IMR-90 (cell line): Measurements from ENCODE around the gene EBF3. TPM values are rescaled to one million over a fixed set of nuclear protein-coding genes. Genes with fewer than 3 reads are reported as not detected.

ENCODE experiments used
- ATAC-seq: fragments of 200-7000 bp; cut with Tn5 transposase; 2 replicates; pipeline ENCODE4 v1.9.1; 2020; ENCODE audit warnings: low read depth, mild to moderate bottlenecking, moderate library complexity
- BruUV-seq: library from RNA; stranded (reverse); fragments of 400-500 nt; replicated peaks from 2 replicates; lab custom pipeline; 2021; lab: Mats Ljungman, UMichigan
- CTCF ChIA-PET: fragments of 300-600 bp; formaldehyde crosslinking; extraction: SDS; loops from one replicate; lab custom pipeline; 2021; ENCODE audit warnings: antibody characterized with exemption; lab: Yijun Ruan, JAX
- POLR2A ChIA-PET: fragments of 300-600 bp; sonication (Branson Sonifier 250); formaldehyde crosslinking; loops from one replicate; lab custom pipeline; 2022; ENCODE audit warnings: antibody characterized with exemption; ENCODE audit not compliant: unreplicated experiment; lab: Charles Lee
- DNase-seq: peaks from one replicate; pipeline ENCODE4 v3.0.0; 2013
- H2AFZ ChIP-seq: replicated peaks from 2 replicates; pipeline ENCODE3; 2013; ENCODE audit warnings: low read length, mild to moderate bottlenecking; ENCODE audit not compliant: poor library complexity
- H2AK5ac ChIP-seq: 2 replicates; pipeline ENCODE4 v1.6.1; 2013; ENCODE audit warnings: low read depth, low read length, inconsistent platforms
- H2AK9ac ChIP-seq: replicated peaks from 2 replicates; pipeline ENCODE3; 2013; ENCODE audit warnings: mild to moderate bottlenecking, low read depth, low read length, moderate library complexity; ENCODE audit not compliant: poor library complexity
- H2BK120ac ChIP-seq: 2 replicates; pipeline ENCODE4 v1.6.1; 2013; ENCODE audit warnings: low read depth, low read length, inconsistent platforms
- H2BK15ac ChIP-seq: 3 replicates; pipeline ENCODE4 v1.6.1; 2013; ENCODE audit warnings: low read depth, low read length, inconsistent platforms
- H2BK20ac ChIP-seq: 2 replicates; pipeline ENCODE4 v1.6.1; 2013; ENCODE audit warnings: low read depth, mild to moderate bottlenecking, inconsistent platforms, low read length, moderate library complexity
- H2BK5ac ChIP-seq: 2 replicates; pipeline ENCODE4 v1.6.1; 2013; ENCODE audit warnings: mild to moderate bottlenecking, low read depth, low read length, inconsistent platforms; ENCODE audit not compliant: poor library complexity, severe bottlenecking
- H3K14ac ChIP-seq: replicated peaks from 2 replicates; pipeline ENCODE4 v1.6.1; 2013; ENCODE audit warnings: low read depth, low read length, inconsistent platforms
- H3K18ac ChIP-seq: 2 replicates; pipeline ENCODE4 v1.6.1; 2013; ENCODE audit warnings: low read depth, low read length, control low read depth
- H3K23ac ChIP-seq: 2 replicates; pipeline ENCODE4 v1.6.1; 2013; ENCODE audit warnings: low read depth, low read length, inconsistent platforms
- H3K27ac ChIP-seq: 2 replicates; pipeline ENCODE4 v1.5.1; 2013; ENCODE audit warnings: mild to moderate bottlenecking, control low read depth, low read length; ENCODE audit not compliant: insufficient read depth
- H3K27me3 ChIP-seq: 2 replicates; pipeline ENCODE4 v1.6.1; 2013; ENCODE audit warnings: low read length; ENCODE audit not compliant: control insufficient read depth, insufficient read depth
- H3K36me3 ChIP-seq: 2 replicates; pipeline ENCODE4 v1.6.1; 2013; ENCODE audit warnings: low read length, mixed read lengths; ENCODE audit not compliant: control insufficient read depth, insufficient read depth
- H3K4ac ChIP-seq: 2 replicates; pipeline ENCODE4 v1.6.1; 2013; ENCODE audit warnings: low read depth, low read length, inconsistent platforms
- H3K4me1 ChIP-seq: 2 replicates; pipeline ENCODE4 v1.6.1; 2013; ENCODE audit warnings: low read length, mixed read lengths; ENCODE audit not compliant: control insufficient read depth, insufficient read depth
- H3K4me2 ChIP-seq: 2 replicates; pipeline ENCODE4 v1.6.1; 2013; ENCODE audit warnings: low read depth, mild to moderate bottlenecking, control low read depth, low read length, moderate library complexity
- H3K4me3 ChIP-seq: 2 replicates; pipeline ENCODE4 v1.5.1; 2013; ENCODE audit warnings: low read depth, mild to moderate bottlenecking, control low read depth, low read length, moderate library complexity; ENCODE audit not compliant: insufficient read depth
- H3K56ac ChIP-seq: 2 replicates; pipeline ENCODE4 v1.6.1; 2013; ENCODE audit warnings: low read length, inconsistent platforms; ENCODE audit not compliant: insufficient read depth; ENCODE audit errors: extremely low read depth
- H3K79me1 ChIP-seq, 2 experiments: 2 replicates each; pipeline ENCODE4 v1.6.1; 2013; ENCODE audit warnings: low read length in 2 of 2, inconsistent platforms in 1 of 2, low read depth in 1 of 2
- H3K9ac ChIP-seq: 2 replicates; pipeline ENCODE4 v1.6.1; 2013; ENCODE audit warnings: low read depth, low read length, control low read depth
- H3K9me1 ChIP-seq: 2 replicates; pipeline ENCODE4 v1.6.1; 2013; ENCODE audit warnings: low read length, inconsistent platforms; ENCODE audit not compliant: insufficient read depth
- H3K9me3 ChIP-seq: 2 replicates; pipeline ENCODE4 v1.6.1; 2013; ENCODE audit warnings: low read length; ENCODE audit not compliant: control insufficient read depth, insufficient read depth
- H4K20me1 ChIP-seq: 2 replicates; pipeline ENCODE4 v1.6.1; 2013; ENCODE audit warnings: low read length, inconsistent platforms; ENCODE audit not compliant: insufficient read depth
- H4K5ac ChIP-seq: 2 replicates; pipeline ENCODE4 v1.6.1; 2013; ENCODE audit warnings: mild to moderate bottlenecking, low read depth, low read length, control low read depth
- H4K8ac ChIP-seq, 2 experiments: 2 replicates each; pipeline ENCODE4 v1.6.1; 2013; ENCODE audit warnings: low read depth in 2 of 2, low read length in 2 of 2, control low read depth in 1 of 2, inconsistent platforms in 1 of 2
- H4K91ac ChIP-seq: 2 replicates; pipeline ENCODE4 v1.6.1; 2013; ENCODE audit warnings: low read depth, low read length, inconsistent platforms; ENCODE audit not compliant: insufficient read depth
- BHLHE40 ChIP-seq: fragments of 150-350 bp; IDR thresholded peaks from 2 replicates; pipeline ENCODE4 v1.6.1; 2016; ENCODE audit warnings: mild to moderate bottlenecking, low read depth, low read length
- CEBPB ChIP-seq: IDR thresholded peaks from 2 replicates; pipeline ENCODE4 v1.6.1; 2012; ENCODE audit warnings: low read depth, low read length, improper control_type of control experiment
- CHD1 ChIP-seq: IDR thresholded peaks from 2 replicates; pipeline ENCODE4 v1.6.1; 2012; ENCODE audit warnings: low read depth, low read length, improper control_type of control experiment
- CTCF ChIP-seq: conservative IDR thresholded peaks from 2 replicates; pipeline ENCODE4 v1.5.1; 2012; ENCODE audit warnings: mild to moderate bottlenecking, low read depth, low read length, improper control_type of control experiment
- ELK1 ChIP-seq: fragments of 150-350 bp; IDR thresholded peaks from 2 replicates; pipeline ENCODE4 v1.6.1; 2016; ENCODE audit warnings: low read depth, mild to moderate bottlenecking, low read length, moderate library complexity, borderline replicate concordance
- FOS ChIP-seq: fragments of 150-350 bp; IDR thresholded peaks from 2 replicates; pipeline ENCODE4 v1.6.1; 2016; ENCODE audit warnings: low read depth, low read length
- MAFK ChIP-seq: IDR thresholded peaks from 2 replicates; pipeline ENCODE4 v1.6.1; 2012; ENCODE audit warnings: low read depth, low read length, improper control_type of control experiment
- MAZ ChIP-seq: IDR thresholded peaks from 2 replicates; pipeline ENCODE4 v1.6.1; 2012; ENCODE audit warnings: low read depth, mild to moderate bottlenecking, low read length, improper control_type of control experiment, moderate library complexity, borderline replicate concordance
- MXI1 ChIP-seq: IDR thresholded peaks from 2 replicates; pipeline ENCODE4 v1.6.1; 2012; ENCODE audit warnings: low read depth, mild to moderate bottlenecking, low read length, moderate library complexity, borderline replicate concordance
- NFE2L2 ChIP-seq: fragments of 150-350 bp; IDR thresholded peaks from 2 replicates; pipeline ENCODE4 v1.6.1; 2016; ENCODE audit warnings: low read depth, mild to moderate bottlenecking, low read length
- POLR2A ChIP-seq: IDR thresholded peaks from 2 replicates; pipeline ENCODE4 v1.6.1; 2012; ENCODE audit warnings: mild to moderate bottlenecking, low read depth, low read length
- RAD21 ChIP-seq: IDR thresholded peaks from 2 replicates; pipeline ENCODE4 v1.6.1; 2012; ENCODE audit warnings: low read length, improper control_type of control experiment
- RCOR1 ChIP-seq: IDR thresholded peaks from 2 replicates; pipeline ENCODE4 v1.6.1; 2012; ENCODE audit warnings: mild to moderate bottlenecking, low read length, improper control_type of control experiment; ENCODE audit not compliant: insufficient replicate concordance
- RFX5 ChIP-seq: IDR thresholded peaks from 2 replicates; pipeline ENCODE4 v1.8.0; 2012; ENCODE audit warnings: low read depth, mild to moderate bottlenecking, low read length, moderate library complexity
- SMC3 ChIP-seq: fragments of 150-350 bp; IDR thresholded peaks from 2 replicates; pipeline ENCODE4 v1.6.1; 2016; ENCODE audit warnings: low read depth, mild to moderate bottlenecking, antibody characterized with exemption, low read length, moderate library complexity
- USF2 ChIP-seq: fragments of 150-350 bp; IDR thresholded peaks from 2 replicates; pipeline ENCODE4 v1.6.1; 2017; ENCODE audit warnings: mild to moderate bottlenecking, antibody characterized with exemption, low read length, low read depth
- WGBS, 2 experiments: methylation state at CpG; one replicate each; pipeline versions ENCODE4 v1.1.5 to v1.1.7; 2013; ENCODE audit warnings: missing lambda C conversion rate in 2 of 2; ENCODE audit not compliant: insufficient read length in 1 of 2; ENCODE audit errors: extremely low coverage in 2 of 2; 5-methylcytosine and 5-hydroxymethylcytosine counted together
- dilution Hi-C: fragments of 300-500 bp; cut with HindIII; formaldehyde crosslinking; loops from one replicate; pipeline ENCODE4 v1.14.3; 2018; ENCODE audit warnings: low sequenced_read_pairs; ENCODE audit not compliant: unreplicated experiment
- in situ Hi-C: fragments of 300-500 bp; cut with MboI; formaldehyde crosslinking; loops from 3 replicates; pipeline ENCODE4 v1.14.3; 2019; ENCODE audit warnings: low sequenced_read_pairs, inconsistent platforms, mixed read lengths
- intact Hi-C: fragments of 100-400 bp; cut with micrococcal nuclease; formaldehyde crosslinking; loops from 2 replicates; pipeline ENCODE4 v1.10.0; 2022
- polyA plus RNA-seq, 3 experiments: library from polyadenylated mRNA; depleted of rRNA; stranded (reverse); fragments of >200 nt; gene quantifications; 2 replicates each; pipeline ENCODE4 v1.2.3, GENCODE V29; 2012; ENCODE audit warnings: low replicate concordance in 1 of 3
- total RNA-seq: library from RNA; depleted of rRNA; stranded (reverse); fragments of >200 nt; gene quantifications from 2 replicates; pipeline ENCODE4 v1.2.3, GENCODE V29; 2012

Gene EBF3
- total and polyA plus RNA-seq, 2 of the 4 experiments (the other 2 are of a cell fraction), result 0.36 to 0.70 TPM

GRCh38 chr10:129885526-129885925 is 78.5 kb downstream of the EBF3 start:
- Histone ChIP-seq H3K4me3 (no peak overlapping the region), H4K8ac (no peak overlapping the region), H4K20me1 (no peaks in the 10 kb centered on the region; the same call in 1 of the 2 replicates), H3K18ac (no peak overlapping the region), H3K9me1 (no peaks in the 10 kb centered on the region), H3K9me3 (no peaks in the 10 kb centered on the region; the same call in none of the 2 replicates), H3K4ac (no peak overlapping the region), H3K56ac (no peak overlapping the region), H2BK120ac (no peak overlapping the region), H3K9ac (no peak overlapping the region), H3K4me2 (no peak overlapping the region), H3K23ac (no peak overlapping the region), H3K4me1 (no peaks in the 10 kb centered on the region), H2AFZ (no peak overlapping the region), H2AK9ac (no peak overlapping the region), H3K36me3 (no peaks in the 10 kb centered on the region), H3K27me3 (no peaks in the 10 kb centered on the region), H3K27ac (no peak overlapping the region), H2BK20ac (no peak overlapping the region), H2AK5ac (no peak overlapping the region), H3K14ac (no peak overlapping the region), H2BK5ac (no peak overlapping the region), H4K91ac (no peak overlapping the region), H4K5ac (no peak overlapping the region), H3K79me1 (no peaks in the 10 kb centered on the region), H2BK15ac (no peak overlapping the region)
- TF ChIP-seq CHD1 (no peak), CTCF (no peak), MXI1 (no peak), BHLHE40 (no peak), CEBPB (no peak), SMC3 (no peak), MAZ (no peak), MAFK (no peak), USF2 (no peak), ELK1 (no peak), RFX5 (no peak), NFE2L2 (no peak), RCOR1 (no peak), POLR2A (no peak), FOS (no peak), RAD21 (no peak)
- CTCF ChIA-PET, result no interaction called here
- ATAC-seq, result no peak
- no peak for DNase-seq
- intact Hi-C loops (loop anchor here (10.0 kb wide), 1 partner anchor 861 kb away; no protein-coding TSS in a partner anchor), in situ Hi-C loops (no loop called here), dilution Hi-C loops (no loop called here)
- POLR2A ChIA-PET, result no interaction called here
- WGBS, 2 experiments, result 90% methylated on average over 4 of the region's 8 CpGs; no CpG with 5 or more reads in 1 of the 2 experiments
- no TSS peak for BruUV-seq
